ENCODE data around the gene ASTE1. TPM values are rescaled to one million over a fixed set of nuclear protein-coding genes. Genes with fewer than 3 reads are reported as not detected.

The ASTE1 gene
- total and polyA plus RNA-seq, 5 donors: 2.2 to 5.1 (median 4.5) TPM

GRCh38 chr3:131008326-131008725 is 18.3 kb downstream of the ASTE1 start:
- intact Hi-C loops (cut with DNase I): no loop called here
- no peak for DNase-seq
- 100% methylated on average over 1 of the region's 1 CpG for WGBS
- Histone ChIP-seq H3K4me3 (ENCODE audit: low read length) (no peak overlapping the region), H3K27ac (ENCODE audit: low read length) (no peak overlapping the region), H3K4me1 (ENCODE audit: control insufficient read depth, insufficient read depth, low read length) (no peaks in the 10 kb centered on the region), H3K27me3 (ENCODE audit: control insufficient read depth, insufficient read depth) (no peaks in the 10 kb centered on the region), H3K9me3 (ENCODE audit: control insufficient read depth, low read length) (no peaks in the 10 kb centered on the region)
- no peak for ATAC-seq

- intact Hi-C loops (cut with DNase I): no loop called here
- Histone ChIP-seq H3K4me1 (ENCODE audit: control insufficient read depth, insufficient read depth, low read length) (no peaks in the 10 kb centered on the region), H3K27me3 (ENCODE audit: control insufficient read depth, insufficient read depth) (no peaks in the 10 kb centered on the region), H3K27ac (ENCODE audit: low read length) (no peak overlapping the region), H3K4me3 (ENCODE audit: low read length) (no peak overlapping the region), H3K9me3 (ENCODE audit: control insufficient read depth, low read length) (no peaks in the 10 kb centered on the region)
- 96% methylated on average over 2 of the region's 2 CpGs for WGBS
- no peak for DNase-seq
- no peak for ATAC-seq
These were observed 18.8 kb downstream of the ASTE1 start for GRCh38 chr3:131007782-131008181.

GRCh38 chr3:131007256-131007655 is 19.4 kb downstream of the ASTE1 start:
- intact Hi-C loops (cut with DNase I): no loop called here
- no peak for ATAC-seq
- Histone ChIP-seq H3K4me1 (ENCODE audit: control insufficient read depth, insufficient read depth, low read length) (no peaks in the 10 kb centered on the region), H3K27ac (ENCODE audit: low read length) (no peak overlapping the region), H3K9me3 (ENCODE audit: control insufficient read depth, low read length) (no peaks in the 10 kb centered on the region), H3K27me3 (ENCODE audit: control insufficient read depth, insufficient read depth) (no peaks in the 10 kb centered on the region), H3K4me3 (ENCODE audit: low read length) (no peak overlapping the region)
- WGBS: 95% methylated on average over 2 of the region's 2 CpGs
- no peak for DNase-seq

DNA sequence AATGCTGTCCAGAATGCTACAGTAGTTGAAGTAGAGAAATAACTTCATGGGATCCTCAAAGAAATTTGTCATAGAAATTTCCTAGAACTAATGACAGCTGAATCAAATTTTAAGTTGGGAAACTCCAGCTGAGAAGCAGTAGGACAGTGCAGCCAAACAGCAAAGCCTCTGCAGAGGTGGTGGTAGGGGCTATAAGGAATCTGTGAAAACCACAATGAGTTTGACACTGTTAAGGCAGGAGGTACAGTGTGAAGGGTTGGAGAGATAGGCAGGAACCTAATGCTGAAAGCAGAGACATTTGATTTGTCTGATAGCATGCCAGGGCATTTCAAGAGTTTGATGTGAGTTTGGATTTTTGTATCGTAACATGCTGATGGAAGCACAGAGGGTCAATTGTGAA is 22.0 kb downstream of the ASTE1 start:
- Histone ChIP-seq H3K4me3 (ENCODE audit: low read length) (no peak overlapping the region), H3K4me1 (ENCODE audit: control insufficient read depth, insufficient read depth, low read length) (no peaks in the 10 kb centered on the region), H3K27me3 (ENCODE audit: control insufficient read depth, insufficient read depth) (no peaks in the 10 kb centered on the region), H3K27ac (ENCODE audit: low read length) (no peak overlapping the region), H3K9me3 (ENCODE audit: control insufficient read depth, low read length) (no peaks in the 10 kb centered on the region)
- WGBS: 91% methylated on average over 1 of the region's 1 CpG
- no peak for DNase-seq
- ATAC-seq: no peak
- intact Hi-C loops (cut with DNase I): no loop called here

GRCh38 chr3:131001071-131001470 is 25.6 kb downstream of the ASTE1 start:
- DNase-seq (no peak), ATAC-seq (no peak)
- intact Hi-C loops (cut with DNase I): no loop called here
- no peaks in the 10 kb centered on the region for H3K27me3 ChIP-seq (ENCODE audit: control insufficient read depth, insufficient read depth)
- no peaks in the 10 kb centered on the region for H3K9me3 ChIP-seq (ENCODE audit: control insufficient read depth, low read length)
- WGBS: 79% methylated on average over 1 of the region's 1 CpG
- no peaks in the 10 kb centered on the region for H3K4me1 ChIP-seq (ENCODE audit: control insufficient read depth, insufficient read depth, low read length)
- no peak overlapping the region for H3K4me3 ChIP-seq (ENCODE audit: low read length)
- no peak overlapping the region for H3K27ac ChIP-seq (ENCODE audit: low read length)

DNA sequence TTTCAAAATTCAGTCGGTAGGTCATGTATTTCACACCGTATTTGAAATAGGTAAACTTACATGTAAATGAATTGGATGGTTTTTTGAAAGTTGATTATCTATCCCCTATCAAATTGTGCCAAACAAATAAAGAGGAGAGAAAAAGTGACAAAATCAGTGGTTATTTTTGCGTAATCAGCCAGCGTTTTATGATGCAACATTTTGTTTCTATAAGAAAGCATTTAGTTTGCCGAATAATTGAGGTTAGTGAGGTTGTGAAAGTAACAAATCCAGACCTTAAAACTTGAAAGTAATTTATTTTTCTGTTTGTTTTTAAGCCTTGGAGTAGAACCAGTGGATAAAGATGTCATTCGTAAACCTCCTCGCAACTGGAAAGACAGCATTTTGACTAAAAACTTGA is 29.3 kb downstream of the ASTE1 start:
- ATAC-seq: no peak
- H3K4me3 ChIP-seq (ENCODE audit: low read length): no peak overlapping the region
- no peak for DNase-seq
- no peak overlapping the region for H3K27ac ChIP-seq (ENCODE audit: low read length)
- no peaks in the 10 kb centered on the region for H3K27me3 ChIP-seq (ENCODE audit: control insufficient read depth, insufficient read depth)
- intact Hi-C loops (cut with DNase I): no loop called here
- 92% methylated on average over 7 of the region's 7 CpGs for WGBS
- H3K4me1 ChIP-seq (ENCODE audit: control insufficient read depth, insufficient read depth, low read length): no peaks in the 10 kb centered on the region
- no peaks in the 10 kb centered on the region for H3K9me3 ChIP-seq (ENCODE audit: control insufficient read depth, low read length)

- intact Hi-C loops (cut with DNase I): no loop called here
- Histone ChIP-seq H3K27me3 (ENCODE audit: control insufficient read depth, insufficient read depth) (no peaks in the 10 kb centered on the region), H3K27ac (ENCODE audit: low read length) (no peak overlapping the region), H3K4me3 (ENCODE audit: low read length) (no peak overlapping the region), H3K4me1 (ENCODE audit: control insufficient read depth, insufficient read depth, low read length) (no peaks in the 10 kb centered on the region), H3K9me3 (ENCODE audit: control insufficient read depth, low read length) (no peaks in the 10 kb centered on the region)
- WGBS: 87% methylated on average over 3 of the region's 3 CpGs
- ATAC-seq (no peak), DNase-seq (no peak)
These were observed 34.3 kb downstream of the ASTE1 start for GRCh38 chr3:130992344-130992743.

DNA sequence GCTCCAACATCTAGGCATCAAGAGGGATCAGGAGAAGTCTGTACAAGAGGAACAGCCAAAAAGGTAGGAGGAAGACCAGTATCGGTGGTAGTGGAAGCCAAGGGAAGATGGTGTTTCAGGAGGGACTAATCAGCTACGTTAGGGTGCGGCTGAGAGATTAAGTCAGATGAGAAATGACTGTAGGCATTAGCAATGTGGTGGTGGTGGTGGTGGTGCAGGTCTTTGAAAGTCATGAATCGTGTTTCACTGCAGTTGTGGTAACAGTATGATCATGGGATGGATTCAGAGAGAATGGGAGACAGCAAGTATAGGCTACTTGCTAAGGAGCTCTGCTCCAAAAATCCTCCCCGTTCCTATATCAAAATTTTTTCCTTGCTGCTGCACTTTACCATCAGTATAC is 35.5 kb downstream of the ASTE1 start:
- intact Hi-C loops (cut with DNase I): no loop called here
- Histone ChIP-seq H3K27ac (ENCODE audit: low read length) (no peak overlapping the region), H3K4me3 (ENCODE audit: low read length) (no peak overlapping the region), H3K27me3 (ENCODE audit: control insufficient read depth, insufficient read depth) (no peaks in the 10 kb centered on the region), H3K4me1 (ENCODE audit: control insufficient read depth, insufficient read depth, low read length) (no peaks in the 10 kb centered on the region), H3K9me3 (ENCODE audit: control insufficient read depth, low read length) (no peaks in the 10 kb centered on the region)
- DNase-seq (no peak), ATAC-seq (no peak)
- WGBS: 97% methylated on average over 5 of the region's 5 CpGs

GRCh38 chr3:130990282-130990681 is 36.3 kb downstream of the ASTE1 start:
- no peaks in the 10 kb centered on the region for H3K9me3 ChIP-seq (ENCODE audit: control insufficient read depth, low read length)
- H3K4me1 ChIP-seq (ENCODE audit: control insufficient read depth, insufficient read depth, low read length): no peaks in the 10 kb centered on the region
- no peak overlapping the region for H3K27ac ChIP-seq (ENCODE audit: low read length)
- H3K4me3 ChIP-seq (ENCODE audit: low read length): no peak overlapping the region
- ATAC-seq: no peak
- H3K27me3 ChIP-seq (ENCODE audit: control insufficient read depth, insufficient read depth): no peaks in the 10 kb centered on the region
- DNase-seq: no peak
- 58% methylated on average over 5 of the region's 5 CpGs for WGBS
- intact Hi-C loops (cut with DNase I): no loop called here

DNA sequence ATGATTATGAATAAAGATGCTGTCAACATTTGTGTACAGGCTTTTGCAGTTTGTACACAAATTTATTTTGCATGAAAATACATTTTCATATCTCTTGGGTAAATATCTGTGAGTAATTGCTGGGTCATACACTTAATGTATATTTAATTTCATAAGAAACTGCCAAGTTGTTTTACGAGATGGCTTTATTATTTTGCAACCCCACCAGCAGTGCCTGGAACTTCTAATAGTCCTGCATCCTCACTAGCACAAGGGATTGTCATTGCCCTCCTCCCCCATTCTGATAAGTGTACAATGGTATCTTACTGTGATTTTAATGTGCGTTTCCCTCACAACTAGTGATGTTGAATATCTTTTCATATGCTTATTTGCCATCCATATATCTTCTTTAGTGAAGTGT is 45.2 kb downstream of the ASTE1 start:
- 86% methylated on average over 2 of the region's 2 CpGs for WGBS
- H3K9me3 ChIP-seq (ENCODE audit: control insufficient read depth, low read length): no peaks in the 10 kb centered on the region
- H3K4me3 ChIP-seq (ENCODE audit: low read length): no peak overlapping the region
- ATAC-seq (no peak), DNase-seq (no peak)
- H3K27ac ChIP-seq (ENCODE audit: low read length): no peak overlapping the region
- H3K27me3 ChIP-seq (ENCODE audit: control insufficient read depth, insufficient read depth): no peaks in the 10 kb centered on the region
- intact Hi-C loops (cut with DNase I): no loop called here
- H3K4me1 ChIP-seq (ENCODE audit: control insufficient read depth, insufficient read depth, low read length): no peaks in the 10 kb centered on the region

DNA sequence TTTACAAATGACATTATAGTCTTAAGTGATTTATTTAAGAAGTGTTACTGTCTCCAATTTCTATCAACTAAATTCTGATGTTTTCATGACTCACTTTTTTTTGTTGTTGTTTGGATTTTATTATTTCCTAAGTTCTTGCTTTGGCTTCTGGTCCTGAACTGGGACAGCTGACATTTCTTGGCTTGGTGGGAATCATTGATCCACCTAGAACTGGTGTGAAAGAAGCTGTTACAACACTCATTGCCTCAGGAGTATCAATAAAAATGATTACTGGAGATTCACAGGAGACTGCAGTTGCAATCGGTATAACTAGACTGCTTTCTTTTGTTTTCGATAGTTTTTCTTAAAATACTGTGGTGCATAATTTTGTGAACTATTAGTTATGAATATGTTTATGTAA is 47.5 kb downstream of the ASTE1 start:
- H3K4me1 ChIP-seq (ENCODE audit: control insufficient read depth, insufficient read depth, low read length): no peaks in the 10 kb centered on the region
- no peak overlapping the region for H3K4me3 ChIP-seq (ENCODE audit: low read length)
- 96% methylated on average over 2 of the region's 2 CpGs for WGBS
- H3K27ac ChIP-seq (ENCODE audit: low read length): no peak overlapping the region
- H3K9me3 ChIP-seq (ENCODE audit: control insufficient read depth, low read length): no peaks in the 10 kb centered on the region
- ATAC-seq: no peak
- H3K27me3 ChIP-seq (ENCODE audit: control insufficient read depth, insufficient read depth): no peaks in the 10 kb centered on the region
- DNase-seq: no peak
- intact Hi-C loops (cut with DNase I): no loop called here

GRCh38 chr3:130976706-130977105 is 49.9 kb downstream of the ASTE1 start:
- intact Hi-C loops (cut with DNase I): no loop called here
- no peaks in the 10 kb centered on the region for H3K4me1 ChIP-seq (ENCODE audit: control insufficient read depth, insufficient read depth, low read length)
- H3K9me3 ChIP-seq (ENCODE audit: control insufficient read depth, low read length): no peaks in the 10 kb centered on the region
- peak overlapping the region; percentile 64 for H3K27ac ChIP-seq (ENCODE audit: low read length)
- WGBS: 58% methylated on average over 4 of the region's 4 CpGs
- ATAC-seq: peak; percentile 41 to 60
- no peaks in the 10 kb centered on the region for H3K27me3 ChIP-seq (ENCODE audit: control insufficient read depth, insufficient read depth)
- DNase-seq: no peak
- no peak overlapping the region for H3K4me3 ChIP-seq (ENCODE audit: low read length)
